Uterus (tissue), 4 donors: ENCODE data around the gene DEAF1. TPM values are rescaled to one million over a fixed set of nuclear protein-coding genes. Genes with fewer than 3 reads are reported as not detected.

Experiments
- DNase-seq, 2 donors: peaks; one replicate each; pipeline ENCODE4 v3.0.0-alpha.2; 2019 to 2020
- H3K27ac ChIP-seq, 2 donors: fragments of 200-600 bp; sonication (generic); 1 replicate in 1 of 2; 2 replicates in 1 of 2; pipeline ENCODE4 v1.5.1; 2016 to 2018
- H3K27me3 ChIP-seq, 2 donors: fragments of 200-600 bp; sonication (generic); one replicate each; pipeline ENCODE4 v1.5.1; 2018 to 2019; ENCODE audit warnings: control low read depth in 1 of 2
- H3K36me3 ChIP-seq, 2 donors: fragments of 200-600 bp; sonication (generic); one replicate each; pipeline ENCODE4 v1.5.1; 2019; ENCODE audit warnings: control low read depth in 1 of 2
- H3K4me1 ChIP-seq, 2 donors: fragments of 200-600 bp; sonication (generic); one replicate each; pipeline ENCODE4 v1.5.1; 2018 to 2019; ENCODE audit warnings: control low read depth in 1 of 2
- H3K4me3 ChIP-seq, 2 donors: fragments of 200-600 bp; sonication (generic); 1 replicate in 1 of 2; 2 replicates in 1 of 2; pipeline ENCODE4 v1.5.1; 2018 to 2019; ENCODE audit warnings: mild to moderate bottlenecking in 1 of 2
- H3K9me3 ChIP-seq, 2 donors: fragments of 200-600 bp; sonication (generic); one replicate each; pipeline ENCODE4 v1.5.1; 2019; ENCODE audit warnings: control low read depth in 1 of 2
- CTCF ChIP-seq, 4 experiments: fragments of 200-600 bp in 2 of 4; fragments of 450-650 bp in 2 of 4; sonication (generic) in 2 of 4; IDR thresholded peaks; one replicate each; pipeline ENCODE4 v1.5.1; 2016 to 2019; ENCODE audit warnings: antibody characterized with exemption in 4 of 4, mild to moderate bottlenecking in 2 of 4, moderate library complexity in 1 of 4
- POLR2A ChIP-seq, 2 donors: fragments of 450-650 bp; IDR thresholded peaks; one replicate each; pipeline ENCODE4 v1.6.1; 2016; ENCODE audit warnings: antibody characterized with exemption in 2 of 2, mild to moderate bottlenecking in 1 of 2, moderate library complexity in 1 of 2
- intact Hi-C: fragments of 100-400 bp; cut with DNase I; formaldehyde crosslinking; loops from one replicate; pipeline ENCODE4 v1.15.1; 2023; ENCODE audit warnings: low total_unique reads
- total RNA-seq, 4 donors: library from RNA; depleted of rRNA in 3 of 4; stranded (reverse); fragments of >200 nt in 3 of 4; gene quantifications; one replicate each; pipeline versions ENCODE4 v1.1.0 to v1.2.4, GENCODE V29; 2014 to 2023
- donor health status: DM: yes; HTN: yes; CAD: no.

DEAF1 gene
- total RNA-seq, 4 donors from 2014 or later = 7.9 to 45.6 (median 20.4) TPM

GRCh38 chr11:628056-628455 lies 67.0 kb downstream of the DEAF1 start:
- intact Hi-C loops = no loop called here
- H3K27ac ChIP-seq = no peak overlapping the region

GRCh38 chr11:627308-627576 lies 67.8 kb downstream of the DEAF1 start:
- no peaks in the 10 kb centered on the region for H3K9me3 ChIP-seq
- DNase-seq = no peak
- H3K36me3 ChIP-seq = no peaks in the 10 kb centered on the region
- intact Hi-C loops = no loop called here
- no peak for TF ChIP-seq CTCF (IDR thresholded peaks at IDR 0.05)
- TF ChIP-seq POLR2A (IDR thresholded peaks at IDR 0.05) = no peak
- H3K27ac ChIP-seq = no peak overlapping the region
- no peaks in the 10 kb centered on the region for H3K27me3 ChIP-seq
- no peak overlapping the region for H3K4me3 ChIP-seq
- no peaks in the 10 kb centered on the region for H3K4me1 ChIP-seq

More at GRCh38 chr11:628056-628455, 67.0 kb downstream of the DEAF1 start:
- no peaks in the 10 kb centered on the region for H3K4me1 ChIP-seq
- no peaks in the 10 kb centered on the region for H3K36me3 ChIP-seq
- H3K9me3 ChIP-seq = no peaks in the 10 kb centered on the region
- DNase-seq = no peak
- TF ChIP-seq CTCF (IDR thresholded peaks at IDR 0.05) (no peak), POLR2A (IDR thresholded peaks at IDR 0.05) (no peak)
- no peak overlapping the region for H3K4me3 ChIP-seq
- no peaks in the 10 kb centered on the region for H3K27me3 ChIP-seq

GRCh38 chr11:626475-627307 lies 68.3 kb downstream of the DEAF1 start, which contains the start of gene SCT:
TSS of gene SCT (minus strand) at chr11:627181. CDS start at chr11:627143, 38 bp downstream.
- H3K27me3 ChIP-seq = no peaks in the 10 kb centered on the region
- DNase-seq = no peak
- intact Hi-C loops = no loop called here
- H3K4me3 ChIP-seq = no peak within 1 kb of the TSS
- TF ChIP-seq CTCF (IDR thresholded peaks at IDR 0.05) (no peak), POLR2A (IDR thresholded peaks at IDR 0.05) (no peak)
- H3K36me3 ChIP-seq = no peaks in the 10 kb centered on the region
- no peaks in the 10 kb centered on the region for H3K9me3 ChIP-seq
- H3K27ac ChIP-seq = no peak within 1 kb of the TSS
- H3K4me1 ChIP-seq = no peaks in the 10 kb centered on the region

- Histone ChIP-seq H3K27me3 (no peaks in the 10 kb centered on the region), H3K9me3 (no peaks in the 10 kb centered on the region), H3K4me3 (no peak overlapping the region), H3K27ac (no peak overlapping the region), H3K4me1 (no peaks in the 10 kb centered on the region), H3K36me3 (no peaks in the 10 kb centered on the region)
- intact Hi-C loops = no loop called here
- DNase-seq = no peak
- no peak for TF ChIP-seq POLR2A (IDR thresholded peaks at IDR 0.05)
- no peak for TF ChIP-seq CTCF (IDR thresholded peaks at IDR 0.05)
These were observed 69.3 kb downstream of the DEAF1 start for GRCh38 chr11:625636-626268.
